Subcutaneous adipose tissue (tissue), 4 donors: Measurements from ENCODE around the gene SLC13A1. TPM values are rescaled to one million over a fixed set of nuclear protein-coding genes. Genes with fewer than 3 reads are reported as not detected.

ENCODE experiments used
- CTCF ChIP-seq: fragments of 450-650 bp; IDR thresholded peaks from one replicate; pipeline ENCODE4 v1.5.1; 2016; ENCODE audit warnings: low read depth, mild to moderate bottlenecking, control low read depth, antibody characterized with exemption, moderate library complexity
- total RNA-seq, 4 donors: library from RNA; depleted of rRNA; stranded (reverse); fragments of >200 nt; gene quantifications; one replicate each; pipeline ENCODE4 v1.1.0, GENCODE V29; 2016

SLC13A1 gene
- total RNA-seq, 4 donors from 2014 or later, result not detected

GRCh38 chr7:123170333-123171246 lies 29.2 kb downstream of the SLC13A1 start:
- no peak for TF ChIP-seq CTCF

DNA sequence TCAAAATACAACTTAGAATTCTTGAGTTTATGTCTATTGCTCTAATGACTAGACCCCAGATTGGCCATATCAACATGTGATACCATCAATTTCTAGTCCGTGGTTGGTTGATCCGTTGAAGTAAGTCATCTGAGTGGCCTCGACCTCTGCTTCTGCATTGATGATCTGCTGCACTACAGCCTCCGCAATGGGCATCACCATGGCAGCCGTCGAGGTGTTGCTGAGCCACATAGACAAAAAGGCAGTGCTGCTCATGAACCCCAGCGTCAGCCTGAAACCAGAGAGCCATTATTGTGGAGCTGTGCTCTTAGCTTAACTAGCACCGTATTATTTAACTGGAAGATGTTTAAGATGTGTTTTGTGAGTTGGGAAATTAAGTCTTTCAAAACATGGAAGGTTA lies 30.7 kb downstream of the SLC13A1 start:
- TF ChIP-seq CTCF, result no peak

GRCh38 chr7:123157606-123158005 lies 42.2 kb downstream of the SLC13A1 start:
- no peak for TF ChIP-seq CTCF

GRCh38 chr7:123155571-123155970 lies 44.2 kb downstream of the SLC13A1 start:
- TF ChIP-seq CTCF, result no peak

DNA sequence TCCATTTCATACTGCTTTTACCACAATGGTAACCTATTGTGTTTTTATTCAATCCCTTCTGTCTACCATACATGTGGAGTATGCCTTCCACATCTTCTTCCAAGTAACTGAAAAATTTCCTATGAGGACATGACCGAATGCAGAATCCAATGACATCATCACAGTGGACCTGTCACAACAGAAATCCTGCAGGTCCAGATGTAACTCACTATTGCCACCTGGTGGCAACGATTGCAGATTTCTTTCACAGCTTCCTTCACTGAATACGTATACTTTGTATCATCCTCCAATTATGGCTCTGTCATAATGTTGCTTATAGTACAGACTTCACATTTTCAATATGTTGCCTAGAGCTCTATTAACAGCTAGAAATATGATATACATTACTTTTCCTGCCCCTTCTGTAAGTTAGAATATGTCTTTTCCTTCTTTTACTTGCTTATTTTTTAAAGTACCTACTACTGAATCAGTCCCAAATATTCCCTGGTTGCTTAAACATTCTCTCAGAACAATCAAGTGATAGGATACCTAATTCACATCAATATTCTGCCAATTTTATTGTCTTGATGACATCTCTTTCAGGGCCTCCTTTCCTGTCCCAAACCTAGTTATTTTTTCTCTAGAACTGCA lies 45.4 kb downstream of the SLC13A1 start:
- no peak for TF ChIP-seq CTCF

DNA sequence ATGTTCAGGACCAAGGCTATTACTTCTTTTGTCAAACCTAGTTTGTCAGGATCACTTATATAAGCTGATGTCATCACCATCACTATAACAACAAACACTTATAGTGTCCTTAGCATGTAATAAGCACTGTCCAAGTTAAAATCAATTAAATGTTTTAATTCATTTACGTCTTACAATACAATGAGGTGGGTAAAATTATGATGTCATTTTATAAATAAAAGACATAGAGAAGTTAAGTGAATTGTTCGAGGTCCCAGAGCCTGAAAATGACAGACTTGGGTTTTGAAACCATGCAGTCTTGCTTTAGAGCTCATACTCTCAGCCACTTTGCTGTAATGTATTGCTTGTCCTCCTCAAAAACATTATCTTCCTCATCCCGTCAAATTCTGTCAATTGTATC lies 48.3 kb downstream of the SLC13A1 start:
- no peak for TF ChIP-seq CTCF

- no peak for TF ChIP-seq CTCF
Observed at GRCh38 chr7:123148813-123149212, 51.0 kb downstream of the SLC13A1 start.
